Parathyroid adenoma (tissue), 2 donors: ENCODE results near the gene SSBP1.

Experiments
- H2AFZ ChIP-seq: fragments of 300-600 bp; sonication (generic); one replicate; pipeline ENCODE4 v1.7.0; 2017; ENCODE audit warnings: antibody characterized with exemption, mild to moderate bottlenecking
- H3K27ac ChIP-seq: fragments of 300-600 bp; sonication (generic); one replicate; pipeline ENCODE4 v1.7.0; 2017
- H3K27me3 ChIP-seq: fragments of 300-600 bp; sonication (generic); one replicate; pipeline ENCODE4 v1.7.0; 2017; ENCODE audit warnings: low read length; ENCODE audit not compliant: control insufficient read depth, insufficient read depth
- H3K36me3 ChIP-seq: fragments of 300-600 bp; sonication (generic); one replicate; pipeline ENCODE4 v1.7.0; 2017; ENCODE audit warnings: low read length; ENCODE audit not compliant: control insufficient read depth, insufficient read depth
- H3K4me1 ChIP-seq: fragments of 300-600 bp; sonication (generic); one replicate; pipeline ENCODE4 v1.7.0; 2017; ENCODE audit warnings: control low read depth
- H3K4me2 ChIP-seq: fragments of 300-600 bp; sonication (generic); one replicate; pipeline ENCODE4 v1.7.0; 2017; ENCODE audit warnings: low read length
- H3K4me3 ChIP-seq: fragments of 300-600 bp; sonication (generic); one replicate; pipeline ENCODE4 v1.7.0; 2017; ENCODE audit warnings: low read depth, low read length
- H3K79me2 ChIP-seq: fragments of 300-600 bp; sonication (generic); one replicate; pipeline ENCODE4 v1.7.0; 2017; ENCODE audit warnings: control low read depth
- H3K9ac ChIP-seq: fragments of 300-600 bp; sonication (generic); one replicate; pipeline ENCODE4 v1.7.0; 2017; ENCODE audit warnings: mild to moderate bottlenecking
- H3K9me3 ChIP-seq: fragments of 300-600 bp; sonication (generic); one replicate; pipeline ENCODE4 v1.7.0; 2017; ENCODE audit warnings: low read length; ENCODE audit not compliant: control insufficient read depth
- CTCF ChIP-seq: fragments of 300-600 bp; sonication (generic); IDR thresholded peaks from one replicate; pipeline ENCODE4 v1.7.0; 2017; ENCODE audit warnings: antibody characterized with exemption, mild to moderate bottlenecking
- donor health status: primary hyperparathyroidism.

SSBP1 gene

DNA sequence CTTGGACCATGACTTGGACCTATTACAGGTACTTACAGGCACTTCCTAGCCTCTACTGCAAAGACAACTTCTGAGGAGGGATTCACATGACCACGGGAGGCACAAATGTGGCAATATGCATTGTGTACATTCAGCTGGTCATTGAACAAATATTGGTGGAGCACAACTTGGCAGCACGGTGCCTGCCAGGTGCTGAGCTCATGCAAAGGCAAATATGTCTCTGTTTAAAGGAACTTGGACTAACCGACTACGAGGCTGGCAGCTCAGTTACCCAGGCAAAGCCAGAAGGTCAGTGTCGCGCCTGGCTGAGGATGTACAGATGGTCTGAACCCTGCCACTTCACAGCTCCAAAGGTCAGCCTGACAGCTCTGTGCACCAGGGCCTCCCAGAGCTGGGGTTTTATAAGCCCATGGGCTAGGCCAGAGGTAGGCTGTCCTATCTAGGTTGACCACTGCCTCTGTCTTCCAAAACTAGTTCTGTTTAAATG is 42.3 kb upstream of the SSBP1 start:
- H3K79me2 ChIP-seq: peaks cover 15% of the 10 kb centered on the region
- H3K4me2 ChIP-seq: no peak overlapping the region
- H3K9ac ChIP-seq: no peak overlapping the region
- H3K4me1 ChIP-seq: peaks cover 25% of the 10 kb centered on the region
- no peaks in the 10 kb centered on the region for H3K36me3 ChIP-seq
- H3K9me3 ChIP-seq: no peaks in the 10 kb centered on the region
- TF ChIP-seq CTCF: no peak
- H3K4me3 ChIP-seq: no peak overlapping the region
- H3K27me3 ChIP-seq: no peaks in the 10 kb centered on the region
- no peak overlapping the region for H3K27ac ChIP-seq
- H2AFZ ChIP-seq: no peak overlapping the region

- Histone ChIP-seq H3K27me3 (no peaks in the 10 kb centered on the region), H3K27ac (no peak overlapping the region), H3K4me3 (no peak overlapping the region), H3K36me3 (no peaks in the 10 kb centered on the region), H3K4me1 (peaks cover 25% of the 10 kb centered on the region), H3K9me3 (no peaks in the 10 kb centered on the region), H2AFZ (no peak overlapping the region), H3K4me2 (no peak overlapping the region), H3K79me2 (peaks cover 10% of the 10 kb centered on the region), H3K9ac (no peak overlapping the region)
- TF ChIP-seq CTCF: no peak
Measured at GRCh38 chr7:141696348-141696747, 41.8 kb upstream of the SSBP1 start.

DNA sequence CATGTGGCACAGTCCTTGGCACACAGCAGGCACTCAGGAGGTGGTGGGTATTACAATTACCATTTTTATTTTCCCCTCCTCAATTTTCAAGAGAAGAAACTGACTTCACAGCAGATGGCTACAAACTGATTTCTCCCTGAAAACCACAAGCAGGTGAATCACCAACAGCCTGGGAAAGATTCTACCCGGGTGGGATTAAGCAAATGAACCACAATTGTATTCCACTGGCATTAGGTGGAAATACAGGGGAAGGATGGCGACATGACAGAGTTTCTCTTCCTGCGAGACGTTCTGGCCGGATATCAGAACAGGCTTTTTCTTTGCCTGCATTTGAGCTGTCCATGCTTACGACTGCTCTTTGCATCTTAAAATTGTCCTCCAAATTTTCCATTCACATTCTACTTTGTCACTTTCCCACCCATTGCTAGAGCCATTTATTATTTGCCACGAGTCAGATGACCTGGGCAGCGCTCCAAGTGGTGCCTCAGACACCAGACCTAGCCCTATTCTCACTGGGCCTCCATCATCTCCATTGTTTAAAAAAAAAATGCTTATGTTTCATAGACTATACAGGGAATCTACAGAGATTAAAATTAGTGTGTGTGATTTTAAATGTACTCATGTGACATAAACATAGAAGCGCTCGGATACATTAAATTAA is 40.8 kb upstream of the SSBP1 start:
- Histone ChIP-seq H3K4me3 (no peak overlapping the region), H3K27me3 (no peaks in the 10 kb centered on the region), H3K27ac (no peak overlapping the region), H3K4me2 (no peak overlapping the region), H3K4me1 (peaks cover 25% of the 10 kb centered on the region), H2AFZ (no peak overlapping the region), H3K36me3 (no peaks in the 10 kb centered on the region), H3K9me3 (no peaks in the 10 kb centered on the region), H3K79me2 (peaks cover 8% of the 10 kb centered on the region), H3K9ac (no peak overlapping the region)
- no peak for TF ChIP-seq CTCF

DNA sequence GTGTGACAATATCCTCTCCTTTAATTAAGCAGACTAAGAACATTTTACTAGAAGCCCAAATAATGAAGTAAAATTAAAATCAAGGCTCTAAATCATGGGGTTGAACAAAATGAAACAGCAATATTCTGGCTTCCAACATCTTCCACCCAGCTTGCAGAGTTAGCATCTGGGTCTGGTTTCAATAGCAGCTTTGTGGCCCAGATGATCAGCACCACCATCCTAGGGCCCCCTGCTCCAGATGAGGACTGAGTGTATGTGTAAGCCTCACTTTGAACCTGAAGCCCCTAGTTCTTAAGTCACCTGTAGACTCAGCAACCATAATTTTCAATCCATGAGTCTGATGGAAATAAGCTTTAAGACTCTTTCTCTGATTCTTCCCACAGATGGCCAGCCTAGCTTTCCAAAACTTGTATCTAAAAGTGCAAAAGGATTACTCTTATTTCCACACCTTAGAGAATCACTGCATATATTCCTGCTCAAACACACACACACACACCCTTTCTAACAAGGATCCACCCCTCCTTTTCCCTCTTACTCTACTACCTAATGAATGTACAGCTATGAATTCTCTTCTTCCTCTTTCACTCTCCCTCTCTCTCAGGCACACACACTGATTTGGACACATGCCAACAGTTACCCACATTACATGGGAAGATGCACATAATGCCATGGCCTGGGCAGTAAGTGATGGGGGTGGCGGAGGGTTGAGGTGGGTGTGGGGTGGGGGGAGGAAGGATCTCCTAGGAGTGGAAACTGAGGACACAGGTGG is 39.7 kb upstream of the SSBP1 start:
- no peaks in the 10 kb centered on the region for H3K36me3 ChIP-seq
- H3K27ac ChIP-seq: no peak overlapping the region
- no peaks in the 10 kb centered on the region for H3K9me3 ChIP-seq
- no peak overlapping the region for H2AFZ ChIP-seq
- peaks cover 32% of the 10 kb centered on the region for H3K4me1 ChIP-seq
- H3K4me3 ChIP-seq: no peak overlapping the region
- H3K27me3 ChIP-seq: no peaks in the 10 kb centered on the region
- no peak overlapping the region for H3K4me2 ChIP-seq
- peaks cover 8% of the 10 kb centered on the region for H3K79me2 ChIP-seq
- no peak for TF ChIP-seq CTCF
- no peak overlapping the region for H3K9ac ChIP-seq
